Measurements from ENCODE around the gene GLRX5.

The GLRX5 gene

GRCh38 chr14:95519699-95520098, 15.2 kb upstream of the GLRX5 start:
- no peak for DNase-seq

DNA sequence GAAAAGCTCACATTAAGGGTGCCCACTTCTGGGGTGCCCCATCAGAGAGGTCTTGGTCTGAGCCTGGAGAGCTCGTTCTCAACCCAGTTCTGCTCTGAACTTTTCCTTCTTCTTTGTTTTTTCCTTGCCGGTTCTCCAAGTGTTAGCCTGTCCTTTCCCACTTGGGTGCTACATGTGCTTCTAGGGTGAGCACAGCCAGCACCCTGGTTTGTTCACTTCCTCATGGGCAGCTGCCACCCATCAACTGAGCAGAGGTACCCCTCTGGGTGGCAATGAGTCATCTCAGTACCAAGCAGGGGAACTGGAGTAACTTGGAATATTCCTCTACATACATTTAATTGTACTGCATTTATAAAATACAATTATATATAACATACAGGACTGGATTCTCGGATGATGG, 14.5 kb upstream of the GLRX5 start:
- DNase-seq: no peak

GRCh38 chr14:95521001-95521400, 13.8 kb upstream of the GLRX5 start:
- DNase-seq: no peak

GRCh38 chr14:95522116-95522515, 12.7 kb upstream of the GLRX5 start:
- DNase-seq: no peak

GRCh38 chr14:95522556-95522955, 12.3 kb upstream of the GLRX5 start:
- DNase-seq: no peak

DNA sequence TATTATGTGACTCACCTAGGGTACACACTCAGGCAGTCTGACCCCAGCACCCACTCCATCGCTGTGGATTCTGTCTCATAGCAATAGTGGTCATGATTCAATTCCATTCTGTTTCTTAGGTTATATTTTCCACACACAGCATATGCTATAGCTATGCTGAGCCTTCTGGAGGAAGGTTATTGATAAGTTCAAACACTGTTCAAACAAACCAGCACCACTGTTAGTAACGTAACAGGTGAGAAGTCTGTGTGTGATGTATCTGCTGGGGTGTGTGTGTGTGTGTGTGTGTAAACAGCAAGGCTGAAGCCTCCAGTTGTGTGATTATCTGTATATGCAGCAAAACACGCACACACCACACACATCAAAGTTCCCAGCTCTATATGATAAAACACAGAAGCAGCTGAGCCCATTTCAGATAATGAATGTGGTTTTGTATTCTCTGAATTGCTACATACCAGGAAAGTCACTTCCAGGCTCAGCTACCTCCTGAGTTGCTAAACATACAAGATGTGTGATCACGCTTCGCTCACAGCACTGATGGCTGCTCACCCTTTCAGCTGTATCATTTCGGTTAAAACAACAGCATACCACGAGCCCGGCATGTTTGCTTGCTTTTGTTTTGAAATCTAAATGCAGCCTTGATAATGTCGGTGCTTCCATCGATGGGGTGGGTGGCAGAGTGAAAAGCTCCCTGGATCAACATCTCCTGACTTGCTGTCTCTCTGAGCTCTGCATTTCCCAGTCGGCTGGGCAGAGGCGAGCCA, 11.6 kb upstream of the GLRX5 start:
- no peak for DNase-seq

- DNase-seq: no peak
Observed at GRCh38 chr14:95523815-95524448, 10.9 kb upstream of the GLRX5 start.

DNA sequence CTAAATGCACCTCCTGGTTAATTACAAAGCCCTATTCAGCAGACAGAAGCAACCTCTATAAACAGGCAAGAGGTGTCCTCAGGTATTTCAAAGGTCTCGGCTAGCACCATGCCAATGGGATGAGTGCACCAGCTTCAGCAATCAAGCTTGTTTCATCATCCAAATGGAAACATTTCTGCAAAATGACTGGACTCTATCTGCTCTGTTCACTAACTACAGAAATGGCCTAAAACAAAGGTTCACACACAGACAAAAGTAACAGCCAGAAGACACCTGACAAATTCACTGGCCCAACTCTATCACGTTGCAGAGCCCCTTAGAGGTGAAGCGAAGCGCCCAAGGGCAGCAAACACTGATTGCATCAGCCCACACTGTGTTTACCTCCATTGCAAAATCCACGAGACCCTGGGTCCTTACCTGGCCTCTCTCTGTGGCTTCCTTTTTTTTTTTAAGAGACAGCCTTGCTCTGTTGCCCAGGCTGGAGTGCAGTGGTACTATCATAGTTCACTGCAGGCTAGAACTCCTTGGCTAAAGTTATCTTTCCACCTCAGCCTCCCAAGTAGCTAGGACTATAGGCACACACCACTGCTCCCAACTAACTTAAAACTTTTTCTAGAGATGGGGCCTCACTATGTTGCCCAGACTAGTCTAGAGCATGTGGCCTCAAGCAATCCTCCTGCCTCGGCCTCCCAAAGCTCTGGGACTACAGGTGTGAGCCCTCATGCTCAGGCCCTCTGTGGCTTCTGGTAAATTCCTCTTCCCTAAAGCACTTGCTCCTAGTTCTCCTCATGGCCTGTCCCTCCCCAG, 9.9 kb upstream of the GLRX5 start:
- DNase-seq: no peak

DNA sequence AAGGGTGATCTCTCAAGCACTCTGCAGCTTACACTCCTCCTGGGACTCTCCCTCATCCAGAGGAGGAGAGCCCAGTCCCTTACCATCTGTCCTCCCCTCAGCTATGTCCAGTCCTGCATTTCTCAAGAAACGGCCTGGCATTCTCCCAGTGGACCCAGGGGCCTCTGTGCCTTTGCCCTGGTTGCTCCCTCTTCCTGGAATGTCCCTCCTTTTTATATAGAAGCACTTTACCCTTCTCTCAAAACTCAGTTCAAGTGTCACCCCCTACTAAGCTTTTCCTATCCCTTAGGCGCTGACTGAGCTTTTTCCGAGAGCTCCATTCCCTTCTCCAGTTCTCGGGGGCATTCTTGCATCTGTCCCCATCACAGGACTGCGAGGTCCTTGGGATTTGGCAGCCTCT, 8.9 kb upstream of the GLRX5 start:
- no peak for DNase-seq

DNA sequence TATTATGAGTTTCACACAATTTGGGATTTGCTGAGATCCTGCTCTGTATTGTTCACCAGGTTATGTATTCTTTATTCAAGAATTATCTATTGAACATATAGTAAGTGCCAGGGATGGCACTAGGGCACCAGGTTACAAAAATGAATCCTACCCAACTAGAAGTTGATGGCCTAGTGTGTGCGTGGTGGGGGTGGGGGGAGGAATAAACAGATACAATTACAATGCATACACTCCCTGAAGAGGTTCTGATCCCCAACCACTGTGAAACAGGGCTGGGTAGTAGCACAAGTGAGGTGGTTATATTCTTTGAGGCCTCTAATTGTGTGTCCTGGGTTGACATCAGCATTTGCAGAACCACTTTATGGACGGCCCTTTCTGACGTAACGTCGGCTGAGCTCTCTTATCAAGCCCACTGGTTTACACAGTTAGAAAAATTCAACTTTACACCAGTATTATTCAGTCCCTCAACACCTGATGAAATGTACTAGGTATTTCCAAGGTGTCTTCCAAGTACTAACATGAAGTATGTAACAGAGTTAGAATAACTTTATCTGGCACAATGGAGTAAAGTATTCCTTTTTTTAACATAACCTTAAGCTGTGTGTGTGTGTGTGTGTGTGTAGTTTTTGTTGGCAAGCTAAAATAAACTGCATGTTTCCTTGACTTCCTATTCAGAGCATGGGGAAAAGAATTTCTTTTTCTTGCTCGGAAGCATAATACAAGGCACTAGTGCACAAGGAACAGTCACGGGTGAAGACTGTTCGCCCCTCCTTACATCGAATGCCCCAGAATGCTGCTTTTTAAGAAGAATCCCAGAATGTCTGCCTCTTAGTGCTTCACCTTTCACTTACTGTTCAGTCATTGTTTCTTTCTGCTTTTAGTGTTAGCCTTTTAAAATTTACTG, 8.1 kb upstream of the GLRX5 start:
- no peak for DNase-seq

DNA sequence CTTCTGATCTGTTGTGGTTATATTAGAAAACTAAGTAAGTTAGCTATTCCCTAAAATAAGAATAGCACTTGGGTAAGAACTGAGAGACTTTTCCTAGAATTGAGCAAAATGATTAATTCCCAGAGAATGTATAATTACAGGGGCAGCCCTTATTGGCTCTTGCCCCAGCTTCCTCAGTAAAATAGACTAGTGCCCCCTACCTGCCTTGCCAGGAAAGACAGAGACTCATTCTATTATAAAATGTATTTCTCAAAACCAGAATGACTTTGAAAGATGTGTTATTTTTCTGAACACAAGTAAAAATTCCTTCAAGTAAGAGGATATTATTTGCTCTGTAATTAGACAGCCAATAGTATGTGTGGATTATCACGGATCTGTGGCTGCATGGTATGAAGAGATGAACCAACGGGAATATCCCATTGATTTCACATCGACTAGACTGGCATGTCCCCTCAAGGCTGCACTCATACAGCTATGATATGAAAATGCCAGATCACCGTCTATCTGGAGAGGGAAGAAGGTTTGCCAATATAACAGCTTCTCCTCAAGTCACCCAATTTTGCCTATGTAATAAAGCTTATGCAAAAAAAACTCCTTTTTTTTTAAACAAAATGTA, 7.4 kb upstream of the GLRX5 start:
- no peak for DNase-seq

DNA sequence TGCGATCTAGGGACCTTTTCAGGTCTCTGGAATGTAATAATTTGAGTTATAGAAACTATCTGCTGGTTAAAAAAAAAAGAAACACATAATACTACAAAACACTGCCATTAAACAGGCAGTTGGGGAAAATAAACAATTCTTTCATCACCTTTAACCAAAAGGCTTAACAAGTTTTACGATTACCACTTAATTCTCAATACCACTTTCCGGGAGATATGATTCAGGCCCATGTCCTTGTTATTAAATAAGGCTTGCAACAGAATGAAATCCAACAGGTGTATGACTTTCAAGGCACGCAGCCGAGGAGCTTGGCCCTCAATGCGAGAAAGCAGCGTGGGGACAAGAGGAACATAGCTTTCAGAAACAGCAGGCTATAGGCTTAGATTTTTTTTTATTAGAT, 5.6 kb upstream of the GLRX5 start:
- no peak for DNase-seq

DNA sequence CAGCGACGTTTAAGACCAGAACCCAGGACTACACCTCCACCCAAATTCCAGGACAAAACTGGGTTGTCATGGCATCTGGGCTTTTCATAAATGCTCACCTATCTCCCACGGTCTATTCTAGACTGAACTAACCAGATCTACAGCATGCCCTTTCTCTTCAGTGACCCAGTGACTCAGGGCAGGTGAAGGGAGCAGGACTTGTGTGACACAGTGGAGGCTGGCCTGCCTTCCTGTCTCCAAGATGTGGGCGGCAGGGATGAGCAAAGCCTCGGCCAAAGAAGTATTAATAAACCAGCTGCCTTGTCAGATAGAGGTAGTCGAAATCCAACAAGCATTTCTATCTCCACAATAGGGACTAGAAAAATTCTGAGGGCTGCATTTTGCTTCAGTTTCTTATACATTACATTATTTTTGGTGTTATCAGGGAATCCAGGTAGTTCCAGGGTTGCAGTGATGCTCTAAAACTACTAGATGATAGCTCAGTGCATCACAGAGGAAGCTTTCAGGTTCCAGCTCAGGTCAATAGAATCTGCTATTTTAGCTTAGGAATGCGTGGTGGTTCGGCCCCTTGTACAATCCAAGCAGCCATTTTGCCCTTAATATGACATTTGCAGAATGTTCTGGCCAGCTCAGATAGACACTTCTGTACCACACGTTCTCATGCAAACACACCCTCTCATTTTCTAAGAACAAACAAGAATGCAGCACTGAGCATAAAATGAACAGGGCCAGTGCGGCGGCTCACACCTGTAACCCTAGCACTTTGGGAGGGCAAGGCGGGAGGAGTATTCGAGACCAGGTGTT, 4.2 kb upstream of the GLRX5 start:
- DNase-seq: no peak

GRCh38 chr14:95531473-95531872, 3.4 kb upstream of the GLRX5 start:
- no peak for DNase-seq

DNA sequence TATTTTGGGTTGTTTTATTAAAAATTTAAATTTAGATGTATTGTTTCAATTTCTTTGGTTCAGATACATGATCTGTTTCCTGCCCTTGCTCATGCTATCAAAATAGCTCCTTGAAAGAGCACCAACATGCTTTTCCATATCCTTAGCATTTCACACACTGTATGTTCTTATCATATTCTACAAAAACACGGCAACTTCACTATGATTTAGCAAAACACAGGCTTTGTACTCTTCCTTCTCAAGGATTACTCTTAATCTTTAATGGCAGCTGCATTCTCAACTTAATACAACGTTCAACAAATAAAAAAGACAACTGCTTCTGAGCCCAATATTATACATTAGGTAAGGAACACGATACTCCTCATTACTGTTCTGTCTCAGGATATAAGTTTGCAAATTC, 2.9 kb upstream of the GLRX5 start:
- DNase-seq: no peak

GRCh38 chr14:95533391-95533821, 1.4 kb upstream of the GLRX5 start:
- no peak for DNase-seq

GRCh38 chr14:95533822-95534221, 1.0 kb upstream of the GLRX5 start:
- DNase-seq: no peak

DNA sequence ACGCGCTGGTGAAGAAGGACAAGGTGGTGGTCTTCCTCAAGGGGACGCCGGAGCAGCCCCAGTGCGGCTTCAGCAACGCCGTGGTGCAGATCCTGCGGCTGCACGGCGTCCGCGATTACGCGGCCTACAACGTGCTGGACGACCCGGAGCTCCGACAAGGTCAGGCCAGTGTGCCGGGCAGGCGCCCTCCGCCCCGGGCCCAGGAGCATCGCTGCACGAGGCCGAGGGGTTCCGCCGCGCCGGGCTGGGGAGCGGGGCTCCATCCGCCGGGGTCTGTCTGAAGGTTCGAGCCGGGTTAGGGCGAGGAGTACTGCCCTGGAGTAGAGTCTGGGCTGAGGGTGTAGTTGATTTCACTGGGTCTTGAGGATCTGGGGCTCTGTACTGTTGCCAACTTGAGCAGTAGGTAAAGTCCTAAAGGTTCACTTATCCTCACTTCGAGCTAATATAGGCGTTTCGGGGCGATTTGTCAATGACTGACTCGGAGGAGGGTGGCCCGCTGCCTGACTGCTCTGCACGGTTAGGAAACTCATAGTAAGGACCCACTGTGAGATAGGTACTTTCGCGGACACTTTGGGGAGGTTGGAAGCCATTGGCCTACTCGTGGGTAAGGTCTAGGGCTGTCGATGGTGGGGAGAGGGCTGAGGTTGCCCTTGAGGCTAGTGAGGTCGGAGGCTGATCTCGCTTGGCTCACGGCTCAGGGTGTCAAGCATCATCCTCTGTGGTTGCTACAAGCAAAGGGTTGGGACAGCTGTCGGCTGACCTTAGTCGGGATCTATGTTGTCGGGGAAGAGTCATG, 574 bp downstream of the GLRX5 start:
- no peak for DNase-seq

- no peak for DNase-seq
Observed at GRCh38 chr14:95536036-95536593, 1.3 kb downstream of the GLRX5 start.

GRCh38 chr14:95536671-95537070, 1.8 kb downstream of the GLRX5 start:
- no peak for DNase-seq
